CD14-positive monocyte (primary cell): ENCODE data around the gene ABCD2. TPM values are rescaled to one million over a fixed set of nuclear protein-coding genes. Genes with fewer than 3 reads are reported as not detected.
"Not testable (repeated sequence)": the region's sequence is repeated elsewhere in the genome, so short reads cannot be mapped to it uniquely, and the experiment has no call there.

Source experiments
- DNase-seq, 3 donors: peaks; one replicate each; pipeline ENCODE4 v3.0.0-alpha.2; 2011 to 2022
- H2AFZ ChIP-seq: 2 replicates; pipeline ENCODE4 v1.6.0; 2012; ENCODE audit warnings: mild to moderate bottlenecking, low read depth, low read length, inconsistent platforms; ENCODE audit not compliant: insufficient read depth, poor library complexity, severe bottlenecking
- H3K27ac ChIP-seq, 2 donors: 1 replicate in 1 of 2; 2 replicates in 1 of 2; pipeline ENCODE4 v1.5.1; 2012 to 2013; ENCODE audit warnings: low read length in 2 of 2, control low read depth in 1 of 2, inconsistent platforms in 1 of 2, low read depth in 1 of 2, mild to moderate bottlenecking in 1 of 2
- H3K27me3 ChIP-seq, 2 donors: one replicate each; pipeline versions ENCODE4 v1.6.0 to v1.6.1; 2011 to 2013; ENCODE audit warnings: low read length in 2 of 2; ENCODE audit not compliant: control insufficient read depth in 2 of 2, insufficient read depth in 2 of 2
- H3K36me3 ChIP-seq, 2 donors: replicated peaks in 1 of 2; 1 replicate in 1 of 2; 2 replicates in 1 of 2; pipeline versions ENCODE4 v1.5.1 to v1.6.1; 2012 to 2013; ENCODE audit warnings: low read length in 2 of 2, control low read depth in 1 of 2, inconsistent platforms in 1 of 2, mild to moderate bottlenecking in 1 of 2; ENCODE audit not compliant: insufficient read depth in 2 of 2, control insufficient read depth in 1 of 2
- H3K4me1 ChIP-seq, 2 donors: 1 replicate in 1 of 2; 2 replicates in 1 of 2; pipeline versions ENCODE4 v1.5.1 to v1.6.1; 2012 to 2013; ENCODE audit warnings: low read length in 2 of 2, control low read depth in 1 of 2, inconsistent platforms in 1 of 2, mild to moderate bottlenecking in 1 of 2, moderate library complexity in 1 of 2; ENCODE audit not compliant: insufficient read depth in 2 of 2, control insufficient read depth in 1 of 2
- H3K4me2 ChIP-seq: replicated peaks from 2 replicates; pipeline ENCODE3; 2012; ENCODE audit warnings: low read length, moderate library complexity, mild to moderate bottlenecking; ENCODE audit not compliant: poor library complexity, severe bottlenecking; ENCODE audit errors: extremely low read depth
- H3K4me3 ChIP-seq, 3 experiments: fragments of 200-600 bp in 1 of 3; sonication (generic) in 1 of 3; replicated peaks in 1 of 3; 1 replicate in 2 of 3; 2 replicates in 1 of 3; pipeline ENCODE4 v1.5.1; 2011 to 2013; ENCODE audit warnings: low read length in 3 of 3, mild to moderate bottlenecking in 3 of 3, control low read depth in 2 of 3, low read depth in 2 of 3, inconsistent platforms in 1 of 3, moderate library complexity in 1 of 3
- H3K79me2 ChIP-seq: 2 replicates; pipeline ENCODE4 v1.6.0; 2012; ENCODE audit warnings: mild to moderate bottlenecking, control low read depth, inconsistent platforms, low read length, moderate library complexity; ENCODE audit not compliant: insufficient read depth
- H3K9ac ChIP-seq: 2 replicates; pipeline ENCODE4 v1.6.0; 2017; ENCODE audit warnings: low read length, mild to moderate bottlenecking; ENCODE audit not compliant: insufficient read depth, poor library complexity, severe bottlenecking
- H3K9me3 ChIP-seq, 2 donors: replicated peaks in 1 of 2; 1 replicate in 1 of 2; 2 replicates in 1 of 2; pipeline versions ENCODE4 v1.5.1 to v1.6.1; 2012 to 2013; ENCODE audit warnings: low read length in 2 of 2, control low read depth in 1 of 2; ENCODE audit not compliant: control insufficient read depth in 1 of 2, insufficient read depth in 1 of 2
- H4K20me1 ChIP-seq: 2 replicates; pipeline ENCODE4 v1.6.0; 2012; ENCODE audit warnings: mild to moderate bottlenecking, low read length, control low read depth, moderate library complexity; ENCODE audit not compliant: insufficient read depth
- H3K27ac Mint-ChIP-seq, 7 donors: one replicate each; pipeline ENCODE4 v1.8.0; 2020; ENCODE audit warnings: mild to moderate bottlenecking in 7 of 7, mixed read lengths in 7 of 7, moderate library complexity in 6 of 7, inconsistent platforms in 2 of 7
- H3K27me3 Mint-ChIP-seq, 3 donors: one replicate each; pipeline ENCODE4 v1.8.0; 2021 to 2022; ENCODE audit warnings: low read depth in 3 of 3, mild to moderate bottlenecking in 3 of 3, mixed read lengths in 3 of 3, moderate library complexity in 3 of 3, inconsistent platforms in 1 of 3
- H3K36me3 Mint-ChIP-seq, 2 donors: one replicate each; pipeline ENCODE4 v1.8.0; 2020; ENCODE audit warnings: mixed read lengths in 2 of 2, inconsistent platforms in 1 of 2, mild to moderate bottlenecking in 1 of 2
- H3K4me1 Mint-ChIP-seq: one replicate; pipeline ENCODE4 v1.8.0; 2020; ENCODE audit warnings: mild to moderate bottlenecking, mixed read lengths
- H3K4me3 Mint-ChIP-seq, 2 donors: one replicate each; pipeline ENCODE4 v1.8.0; 2020; ENCODE audit warnings: mild to moderate bottlenecking in 2 of 2, mixed read lengths in 2 of 2, moderate library complexity in 1 of 2
- H3K9me3 Mint-ChIP-seq, 7 donors: one replicate each; pipeline ENCODE4 v1.8.0; 2020 to 2022; ENCODE audit warnings: mixed read lengths in 7 of 7, mild to moderate bottlenecking in 6 of 7, moderate library complexity in 6 of 7, inconsistent platforms in 2 of 7
- CTCF ChIP-seq: fragments of 200-600 bp; IDR thresholded peaks from one replicate; pipeline ENCODE4 v1.8.0; 2022; ENCODE audit warnings: antibody characterized with exemption, mild to moderate bottlenecking
- WGBS: methylation state at CpG from one replicate; pipeline ENCODE4 v1.1.5; 2013; ENCODE audit warnings: missing lambda C conversion rate; ENCODE audit not compliant: insufficient coverage; 5-methylcytosine and 5-hydroxymethylcytosine counted together
- intact Hi-C, 2 donors: fragments of 100-400 bp; cut with micrococcal nuclease; formaldehyde crosslinking; loops; one replicate each; pipeline versions ENCODE4 v1.15.0 to v1.15.1; 2023
- polyA plus RNA-seq, 3 donors: library from polyadenylated mRNA; depleted of rRNA in 1 of 3; unstranded in 2 of 3; stranded (reverse) in 1 of 3; fragments of 300-500 nt in 2 of 3; fragments of >200 nt in 1 of 3; fragmentation: Illumina TruSeq in 2 of 3; gene quantifications; 1 replicate in 2 of 3; 2 replicates in 1 of 3; pipeline ENCODE4 v1.2.3, GENCODE V29; 2012 to 2021

Gene ABCD2
- polyA plus RNA-seq, 3 donors = not detected

GRCh38 chr12:39626033-39626814 lies 6.6 kb upstream of the ABCD2 start:
- Histone ChIP-seq H3K4me3 (no peak overlapping the region), H3K9ac (no peak overlapping the region), H3K36me3 (no peaks in the 10 kb centered on the region), H3K4me1 (no peaks in the 10 kb centered on the region), H3K27me3 (no peaks in the 10 kb centered on the region), H3K27ac (no peak overlapping the region), H3K9me3 (no peaks in the 10 kb centered on the region), H3K79me2 (no peaks in the 10 kb centered on the region), H4K20me1 (no peaks in the 10 kb centered on the region), H3K4me2 (no peak overlapping the region), H2AFZ (no peak overlapping the region)
- Mint-ChIP-seq H3K4me1 (peaks cover 4% of the 10 kb centered on the region), H3K4me3 (no peak overlapping the region), H3K27ac (no peak overlapping the region), H3K36me3 (no peaks in the 10 kb centered on the region), H3K9me3 (no peaks in the 10 kb centered on the region), H3K27me3 (no peaks in the 10 kb centered on the region)
- intact Hi-C loops = no loop called here
- DNase-seq = no peak
- TF ChIP-seq CTCF = no peak
- WGBS = over 99% methylated on average over 16 of the region's 20 CpGs

GRCh38 chr12:39623919-39624318 lies 4.3 kb upstream of the ABCD2 start:
- DNase-seq = no peak
- Histone ChIP-seq H3K27ac (no peak overlapping the region), H3K4me2 (no peak overlapping the region), H3K27me3 (no peaks in the 10 kb centered on the region), H3K9me3 (no peaks in the 10 kb centered on the region), H3K79me2 (no peaks in the 10 kb centered on the region), H3K4me3 (no peak overlapping the region), H3K36me3 (no peaks in the 10 kb centered on the region), H2AFZ (no peak overlapping the region), H4K20me1 (no peaks in the 10 kb centered on the region), H3K9ac (no peak overlapping the region), H3K4me1 (peaks cover 14 to 16% of the 10 kb centered on the region in 2 donors)
- Mint-ChIP-seq H3K4me1 (peaks cover 2% of the 10 kb centered on the region), H3K36me3 (no peaks in the 10 kb centered on the region), H3K9me3 (no peaks in the 10 kb centered on the region), H3K27me3 (no peaks in the 10 kb centered on the region), H3K27ac (no peak overlapping the region), H3K4me3 (no peak overlapping the region)
- TF ChIP-seq CTCF = no peak
- no CpG with 5 or more reads among the region's 1 CpG for WGBS
- intact Hi-C loops = no loop called here

- H3K4me3 ChIP-seq, H3K36me3 ChIP-seq, H3K9me3 Mint-ChIP-seq, H3K27me3 ChIP-seq, H3K27me3 Mint-ChIP-seq, H3K4me1 Mint-ChIP-seq, H3K36me3 Mint-ChIP-seq, H3K9me3 ChIP-seq, DNase-seq, H4K20me1 ChIP-seq, H3K4me2 ChIP-seq, H3K27ac ChIP-seq, H3K4me3 Mint-ChIP-seq, H3K79me2 ChIP-seq, intact Hi-C loops, H3K27ac Mint-ChIP-seq, H2AFZ ChIP-seq, H3K9ac ChIP-seq: not testable (repeated sequence)
- peaks cover 14 to 16% of the 10 kb centered on the region in 2 donors for H3K4me1 ChIP-seq
- WGBS = no CpG with 5 or more reads among the region's 10 CpGs
These were observed 3.6 kb upstream of the ABCD2 start for GRCh38 chr12:39623160-39623559.
